Measurements from ENCODE around the gene SAMD4A.

Gene SAMD4A

DNA sequence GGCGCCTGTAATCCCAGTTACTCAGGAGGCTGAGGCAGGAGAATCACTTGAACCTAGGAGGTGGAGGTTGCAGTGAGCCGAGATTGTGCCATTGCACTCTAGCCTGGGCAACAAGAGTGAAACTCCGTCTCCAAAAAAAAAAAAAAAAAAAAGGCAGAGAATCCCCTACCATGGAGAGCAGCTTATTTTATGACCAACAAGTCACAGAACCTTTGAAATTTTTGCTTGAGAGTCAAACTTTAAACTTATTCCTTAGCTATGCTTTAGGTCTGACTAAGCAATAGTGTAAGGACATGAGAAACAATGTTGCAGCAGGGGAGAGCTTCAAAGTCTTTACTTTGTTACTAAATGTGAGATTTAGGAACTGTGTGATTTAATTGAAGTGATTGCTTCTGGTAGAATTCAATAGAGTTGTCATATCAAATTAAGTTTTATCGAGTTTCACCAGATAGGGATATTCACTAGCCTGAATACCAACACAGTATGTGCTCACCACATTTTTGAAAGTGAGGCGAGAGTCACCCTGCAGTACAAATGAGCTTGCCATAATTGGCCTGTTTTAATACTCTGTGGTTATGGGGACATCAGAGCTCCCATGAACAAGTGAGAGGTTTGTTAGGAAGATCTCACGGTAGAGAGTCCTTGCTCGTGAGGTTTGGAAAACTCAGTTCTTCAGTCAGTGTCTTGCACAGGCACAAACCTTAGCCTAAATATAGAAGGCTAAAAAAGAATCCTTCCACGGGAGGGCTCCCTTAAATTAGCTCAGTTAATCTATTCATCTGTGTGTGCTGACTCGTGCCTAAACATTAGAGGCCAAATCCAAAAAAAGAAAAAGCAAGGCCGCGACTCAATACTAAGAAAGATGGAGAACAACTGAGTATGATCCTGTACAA lies 108.6 kb downstream of the SAMD4A start:
- Histone ChIP-seq H3K36me3 (ENCODE audit: insufficient read depth, low read length) (no peaks in the 10 kb centered on the region), H3K4me3 (ENCODE audit: low read depth, low read length, poor library complexity, severe bottlenecking) (no peak overlapping the region), H2AFZ (ENCODE audit: low read length) (no peak overlapping the region), H3K4me1 (ENCODE audit: insufficient read depth, low read length, severe bottlenecking) (no peaks in the 10 kb centered on the region), H3F3A (ENCODE audit: insufficient read depth, low read length) (no peaks in the 10 kb centered on the region), H3K9ac (ENCODE audit: low read length) (no peak overlapping the region), H4K20me1 (ENCODE audit: insufficient read depth, low read length) (no peaks in the 10 kb centered on the region), H3K4me2 (ENCODE audit: low read length) (no peak overlapping the region), H3K9me2 (ENCODE audit: low read depth, low read length) (no peaks in the 10 kb centered on the region), H3K79me2 (ENCODE audit: insufficient read depth, low read length) (no peaks in the 10 kb centered on the region), H3K27ac (ENCODE audit: low read depth, low read length, poor library complexity, severe bottlenecking) (no peak overlapping the region), H3K9me3 (ENCODE audit: low read length) (no peaks in the 10 kb centered on the region), H3K27me3 (ENCODE audit: insufficient read depth, low read length) (no peaks in the 10 kb centered on the region)
- no peak for TF ChIP-seq EZH2 (IDR thresholded peaks at IDR 0.05; ENCODE audit: borderline replicate concordance, low read length)
- TF ChIP-seq, protein P1, sequence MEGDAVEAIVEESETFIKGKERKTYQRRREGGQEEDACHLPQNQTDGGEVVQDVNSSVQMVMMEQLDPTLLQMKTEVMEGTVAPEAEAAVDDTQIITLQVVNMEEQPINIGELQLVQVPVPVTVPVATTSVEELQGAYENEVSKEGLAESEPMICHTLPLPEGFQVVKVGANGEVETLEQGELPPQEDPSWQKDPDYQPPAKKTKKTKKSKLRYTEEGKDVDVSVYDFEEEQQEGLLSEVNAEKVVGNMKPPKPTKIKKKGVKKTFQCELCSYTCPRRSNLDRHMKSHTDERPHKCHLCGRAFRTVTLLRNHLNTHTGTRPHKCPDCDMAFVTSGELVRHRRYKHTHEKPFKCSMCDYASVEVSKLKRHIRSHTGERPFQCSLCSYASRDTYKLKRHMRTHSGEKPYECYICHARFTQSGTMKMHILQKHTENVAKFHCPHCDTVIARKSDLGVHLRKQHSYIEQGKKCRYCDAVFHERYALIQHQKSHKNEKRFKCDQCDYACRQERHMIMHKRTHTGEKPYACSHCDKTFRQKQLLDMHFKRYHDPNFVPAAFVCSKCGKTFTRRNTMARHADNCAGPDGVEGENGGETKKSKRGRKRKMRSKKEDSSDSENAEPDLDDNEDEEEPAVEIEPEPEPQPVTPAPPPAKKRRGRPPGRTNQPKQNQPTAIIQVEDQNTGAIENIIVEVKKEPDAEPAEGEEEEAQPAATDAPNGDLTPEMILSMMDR (IDR thresholded peaks at IDR 0.05; ENCODE audit: low read length): no peak

DNA sequence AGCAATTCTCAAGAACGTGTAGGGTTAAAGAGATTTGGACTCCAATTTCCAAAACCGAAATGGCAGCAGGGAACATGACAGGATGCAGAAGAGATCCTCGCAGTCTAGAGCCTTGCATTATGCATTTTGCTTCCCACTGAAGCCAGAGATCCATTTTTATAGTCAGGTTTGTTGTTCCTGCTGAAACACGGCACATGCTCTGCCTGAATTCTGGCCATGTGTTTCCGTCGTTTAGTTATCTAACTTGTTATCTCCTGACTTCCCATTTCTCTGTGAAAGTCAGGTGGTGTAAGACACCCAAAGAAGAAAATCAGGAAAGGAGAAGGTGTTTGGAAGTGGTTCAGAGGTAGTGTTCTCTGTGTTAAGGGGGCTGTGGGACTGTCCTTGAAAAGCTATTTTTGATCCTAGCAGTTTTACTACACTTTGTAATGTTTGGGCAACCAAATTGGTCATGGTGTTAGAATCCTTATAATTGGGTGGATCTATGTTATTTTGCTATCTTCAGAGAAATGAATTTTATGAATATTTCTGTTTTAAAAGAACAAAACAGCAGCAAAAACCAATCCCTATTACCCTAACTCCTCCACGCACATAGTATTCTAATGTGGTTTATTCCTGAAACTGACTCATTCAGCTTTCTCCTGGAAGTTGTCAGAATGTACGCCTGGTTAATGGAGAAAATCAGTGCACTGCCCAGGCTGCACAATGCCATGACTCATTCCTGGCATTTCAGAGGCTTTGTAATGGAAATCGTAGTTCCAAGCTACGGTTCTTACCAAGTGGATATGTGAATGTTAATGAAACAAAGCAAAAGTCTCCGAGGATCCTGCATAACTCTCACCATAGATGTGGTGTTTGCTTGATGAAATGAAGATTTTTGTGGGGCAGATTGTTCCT lies 110.1 kb downstream of the SAMD4A start:
- TF ChIP-seq EZH2 (IDR thresholded peaks at IDR 0.05; ENCODE audit: borderline replicate concordance, low read length): no peak
- TF ChIP-seq, protein P1 (IDR thresholded peaks at IDR 0.05; ENCODE audit: low read length): no peak
- H3K9ac ChIP-seq (ENCODE audit: low read length): no peak overlapping the region
- no peak overlapping the region for H3K4me3 ChIP-seq (ENCODE audit: low read depth, low read length, poor library complexity, severe bottlenecking)
- H3K9me2 ChIP-seq (ENCODE audit: low read depth, low read length): no peaks in the 10 kb centered on the region
- H3K27me3 ChIP-seq (ENCODE audit: insufficient read depth, low read length): no peaks in the 10 kb centered on the region
- H3K36me3 ChIP-seq (ENCODE audit: insufficient read depth, low read length): no peaks in the 10 kb centered on the region
- no peaks in the 10 kb centered on the region for H3K9me3 ChIP-seq (ENCODE audit: low read length)
- H4K20me1 ChIP-seq (ENCODE audit: insufficient read depth, low read length): no peaks in the 10 kb centered on the region
- H3K27ac ChIP-seq (ENCODE audit: low read depth, low read length, poor library complexity, severe bottlenecking): no peak overlapping the region
- no peaks in the 10 kb centered on the region for H3F3A ChIP-seq (ENCODE audit: insufficient read depth, low read length)
- H3K4me1 ChIP-seq (ENCODE audit: insufficient read depth, low read length, severe bottlenecking): no peaks in the 10 kb centered on the region
- H3K79me2 ChIP-seq (ENCODE audit: insufficient read depth, low read length): no peaks in the 10 kb centered on the region
- no peak overlapping the region for H2AFZ ChIP-seq (ENCODE audit: low read length)
- H3K4me2 ChIP-seq (ENCODE audit: low read length): no peak overlapping the region

DNA sequence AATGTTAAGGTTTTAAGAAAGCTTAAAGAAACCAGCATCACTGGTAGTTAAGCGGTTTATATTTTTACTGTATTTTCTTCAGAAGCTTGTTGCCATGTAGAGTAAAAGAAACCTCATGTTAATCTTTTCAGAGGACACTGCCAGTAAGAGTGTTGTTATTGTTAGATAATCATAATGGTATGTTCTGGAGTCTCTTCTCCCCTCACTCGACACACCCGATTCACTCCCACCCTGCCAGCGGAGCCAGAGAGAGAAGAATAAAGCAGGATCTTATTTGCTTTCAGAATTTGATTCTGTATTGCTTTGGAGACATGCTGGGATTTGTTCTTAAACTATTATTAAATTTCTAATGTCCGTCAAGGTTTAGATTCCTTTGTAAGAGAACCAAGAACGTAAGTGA lies 113.7 kb downstream of the SAMD4A start:
- H4K20me1 ChIP-seq (ENCODE audit: insufficient read depth, low read length): no peaks in the 10 kb centered on the region
- no peak overlapping the region for H3K9ac ChIP-seq (ENCODE audit: low read length)
- no peaks in the 10 kb centered on the region for H3F3A ChIP-seq (ENCODE audit: insufficient read depth, low read length)
- H3K36me3 ChIP-seq (ENCODE audit: insufficient read depth, low read length): no peaks in the 10 kb centered on the region
- no peaks in the 10 kb centered on the region for H3K9me3 ChIP-seq (ENCODE audit: low read length)
- H3K79me2 ChIP-seq (ENCODE audit: insufficient read depth, low read length): no peaks in the 10 kb centered on the region
- no peak overlapping the region for H2AFZ ChIP-seq (ENCODE audit: low read length)
- no peak overlapping the region for H3K4me2 ChIP-seq (ENCODE audit: low read length)
- H3K4me3 ChIP-seq (ENCODE audit: low read depth, low read length, poor library complexity, severe bottlenecking): no peak overlapping the region
- H3K9me2 ChIP-seq (ENCODE audit: low read depth, low read length): no peaks in the 10 kb centered on the region
- no peaks in the 10 kb centered on the region for H3K4me1 ChIP-seq (ENCODE audit: insufficient read depth, low read length, severe bottlenecking)
- TF ChIP-seq, protein P1 (IDR thresholded peaks at IDR 0.05; ENCODE audit: low read length): no peak
- no peak for TF ChIP-seq EZH2 (IDR thresholded peaks at IDR 0.05; ENCODE audit: borderline replicate concordance, low read length)
- no peaks in the 10 kb centered on the region for H3K27me3 ChIP-seq (ENCODE audit: insufficient read depth, low read length)
- H3K27ac ChIP-seq (ENCODE audit: low read depth, low read length, poor library complexity, severe bottlenecking): no peak overlapping the region

All from OCI-LY1 (cell line).